ENCODE results near the gene ROCK2.
"Not testable (repeated sequence)": the region's sequence is repeated elsewhere in the genome, so short reads cannot be mapped to it uniquely, and the experiment has no call there.

ROCK2 gene

GRCh38 chr2:11279398-11279797, 65.0 kb downstream of the ROCK2 start:
- H3K36me3 ChIP-seq (replicated peaks): peaks cover 8% of the 10 kb centered on the region

GRCh38 chr2:11278219-11278618, 66.2 kb downstream of the ROCK2 start:
- H3K4me1 ChIP-seq: no peaks in the 10 kb centered on the region
- DNase-seq (ENCODE audit: low spot score in 2 of 2): no peak
- in situ Hi-C loops (cut with MboI; ENCODE audit: low sequenced_read_pairs): no loop called here
- no peaks in the 10 kb centered on the region for H3K36me3 ChIP-seq (replicated peaks)
- H3K9me3 ChIP-seq: no peaks in the 10 kb centered on the region
- no peaks in the 10 kb centered on the region for H3K27me3 ChIP-seq (ENCODE audit: low read depth)
- no peak overlapping the region for H3K4me3 ChIP-seq

More at GRCh38 chr2:11279398-11279797, 65.0 kb downstream of the ROCK2 start:
- Histone ChIP-seq H3K27me3 (ENCODE audit: low read depth) (no peaks in the 10 kb centered on the region), H3K4me3 (no peak overlapping the region), H3K4me1 (no peaks in the 10 kb centered on the region), H3K9me3 (peaks cover 6% of the 10 kb centered on the region; the same call in 1 of the 2 replicates)
- in situ Hi-C loops (cut with MboI; ENCODE audit: low sequenced_read_pairs): no loop called here
- no peak for DNase-seq (ENCODE audit: low spot score in 2 of 2)

- Histone ChIP-seq H3K9me3 (no peaks in the 10 kb centered on the region), H3K27me3 (ENCODE audit: low read depth) (no peaks in the 10 kb centered on the region), H3K4me3 (no peak overlapping the region), H3K36me3 (replicated peaks) (peaks cover 1% of the 10 kb centered on the region), H3K4me1 (no peaks in the 10 kb centered on the region)
- in situ Hi-C loops (cut with MboI; ENCODE audit: low sequenced_read_pairs): no loop called here
- no peak for DNase-seq (ENCODE audit: low spot score in 2 of 2)
Measured at GRCh38 chr2:11275910-11276309, 68.5 kb downstream of the ROCK2 start.

GRCh38 chr2:11270891-11271290, 73.5 kb downstream of the ROCK2 start:
- in situ Hi-C loops (cut with MboI; ENCODE audit: low sequenced_read_pairs): no loop called here
- no peak for DNase-seq (ENCODE audit: low spot score in 2 of 2)
- H3K9me3 ChIP-seq: no peaks in the 10 kb centered on the region
- peaks cover 5% of the 10 kb centered on the region for H3K36me3 ChIP-seq (replicated peaks)
- no peak overlapping the region for H3K4me3 ChIP-seq
- no peaks in the 10 kb centered on the region for H3K27me3 ChIP-seq (ENCODE audit: low read depth)
- no peaks in the 10 kb centered on the region for H3K4me1 ChIP-seq

- Histone ChIP-seq H3K4me1 (no peaks in the 10 kb centered on the region), H3K9me3 (no peaks in the 10 kb centered on the region), H3K4me3 (no peak overlapping the region), H3K27me3 (ENCODE audit: low read depth) (no peaks in the 10 kb centered on the region), H3K36me3 (replicated peaks) (peaks cover 5% of the 10 kb centered on the region)
- in situ Hi-C loops (cut with MboI; ENCODE audit: low sequenced_read_pairs): no loop called here
- DNase-seq (ENCODE audit: low spot score in 2 of 2): no peak
Measured at GRCh38 chr2:11267931-11268330, 76.5 kb downstream of the ROCK2 start.

GRCh38 chr2:11264818-11265217, 79.6 kb downstream of the ROCK2 start:
- DNase-seq (ENCODE audit: low spot score in 2 of 2): no peak
- in situ Hi-C loops (cut with MboI; ENCODE audit: low sequenced_read_pairs): no loop called here
- Histone ChIP-seq H3K4me1 (no peaks in the 10 kb centered on the region), H3K4me3 (no peak overlapping the region), H3K36me3 (replicated peaks) (no peaks in the 10 kb centered on the region), H3K9me3 (0 out of 2 replicates have a peak, but pooled peaks cover 2% of the 10 kb centered on the region), H3K27me3 (ENCODE audit: low read depth) (no peaks in the 10 kb centered on the region)

GRCh38 chr2:11264007-11264406, 80.4 kb downstream of the ROCK2 start:
- in situ Hi-C loops (cut with MboI; ENCODE audit: low sequenced_read_pairs): no loop called here
- Histone ChIP-seq H3K4me1 (no peaks in the 10 kb centered on the region), H3K9me3 (0 out of 2 replicates have a peak, but pooled peaks cover 2% of the 10 kb centered on the region), H3K4me3 (no peak overlapping the region), H3K27me3 (ENCODE audit: low read depth) (no peaks in the 10 kb centered on the region), H3K36me3 (replicated peaks) (no peaks in the 10 kb centered on the region)
- DNase-seq (ENCODE audit: low spot score in 2 of 2): no peak

- Histone ChIP-seq H3K4me3 (no peak overlapping the region), H3K36me3 (replicated peaks) (no peaks in the 10 kb centered on the region), H3K9me3 (0 out of 2 replicates have a peak, but pooled peaks cover 2% of the 10 kb centered on the region), H3K4me1 (no peaks in the 10 kb centered on the region), H3K27me3 (ENCODE audit: low read depth) (no peaks in the 10 kb centered on the region)
- in situ Hi-C loops (cut with MboI; ENCODE audit: low sequenced_read_pairs): no loop called here
- no peak for DNase-seq (ENCODE audit: low spot score in 2 of 2)
Measured at GRCh38 chr2:11263177-11263576, 81.3 kb downstream of the ROCK2 start.

- DNase-seq (ENCODE audit: low spot score in 2 of 2); H3K9me3 ChIP-seq; H3K27me3 ChIP-seq (ENCODE audit: low read depth); H3K36me3 ChIP-seq (replicated peaks); in situ Hi-C loops (cut with MboI; ENCODE audit: low sequenced_read_pairs); H3K4me1 ChIP-seq; H3K4me3 ChIP-seq: not testable (repeated sequence)
Measured at GRCh38 chr2:11262438-11262837, 82.0 kb downstream of the ROCK2 start.

GRCh38 chr2:11261564-11261963, 82.9 kb downstream of the ROCK2 start:
- H3K27me3 ChIP-seq (ENCODE audit: low read depth); in situ Hi-C loops (cut with MboI; ENCODE audit: low sequenced_read_pairs); H3K4me1 ChIP-seq; H3K9me3 ChIP-seq; H3K36me3 ChIP-seq (replicated peaks); DNase-seq (ENCODE audit: low spot score in 2 of 2); H3K4me3 ChIP-seq: not testable (repeated sequence)

GRCh38 chr2:11260979-11261378, 83.5 kb downstream of the ROCK2 start:
- H3K4me3 ChIP-seq: no peak overlapping the region
- H3K4me1 ChIP-seq: no peaks in the 10 kb centered on the region
- in situ Hi-C loops (cut with MboI; ENCODE audit: low sequenced_read_pairs): no loop called here
- H3K9me3 ChIP-seq: 0 out of 2 replicates have a peak, but pooled peaks cover 2% of the 10 kb centered on the region
- no peaks in the 10 kb centered on the region for H3K27me3 ChIP-seq (ENCODE audit: low read depth)
- no peaks in the 10 kb centered on the region for H3K36me3 ChIP-seq (replicated peaks)
- DNase-seq (ENCODE audit: low spot score in 2 of 2): no peak

GRCh38 chr2:11257964-11258363, 86.5 kb downstream of the ROCK2 start:
- in situ Hi-C loops (cut with MboI; ENCODE audit: low sequenced_read_pairs): no loop called here
- DNase-seq (ENCODE audit: low spot score in 2 of 2): no peak
- Histone ChIP-seq H3K4me3 (no peak overlapping the region), H3K27me3 (ENCODE audit: low read depth) (no peaks in the 10 kb centered on the region), H3K9me3 (0 out of 2 replicates have a peak, but pooled peaks cover 2% of the 10 kb centered on the region), H3K4me1 (no peaks in the 10 kb centered on the region), H3K36me3 (replicated peaks) (no peaks in the 10 kb centered on the region)

- no peak overlapping the region for H3K4me3 ChIP-seq
- in situ Hi-C loops (cut with MboI; ENCODE audit: low sequenced_read_pairs): no loop called here
- no peaks in the 10 kb centered on the region for H3K4me1 ChIP-seq
- H3K36me3 ChIP-seq (replicated peaks): no peaks in the 10 kb centered on the region
- no peaks in the 10 kb centered on the region for H3K27me3 ChIP-seq (ENCODE audit: low read depth)
- DNase-seq (ENCODE audit: low spot score in 2 of 2): no peak
- H3K9me3 ChIP-seq: no peaks in the 10 kb centered on the region
Measured at GRCh38 chr2:11257078-11257477, 87.4 kb downstream of the ROCK2 start.

GRCh38 chr2:11256166-11256565, 88.3 kb downstream of the ROCK2 start:
- no peaks in the 10 kb centered on the region for H3K4me1 ChIP-seq
- in situ Hi-C loops (cut with MboI; ENCODE audit: low sequenced_read_pairs): no loop called here
- DNase-seq (ENCODE audit: low spot score in 2 of 2): no peak
- H3K36me3 ChIP-seq (replicated peaks): no peaks in the 10 kb centered on the region
- H3K4me3 ChIP-seq: no peak overlapping the region
- H3K27me3 ChIP-seq (ENCODE audit: low read depth): no peaks in the 10 kb centered on the region
- no peaks in the 10 kb centered on the region for H3K9me3 ChIP-seq

GRCh38 chr2:11254100-11254536, 90.3 kb downstream of the ROCK2 start:
- no peaks in the 10 kb centered on the region; the same call in 1 of the 2 replicates for H3K36me3 ChIP-seq (replicated peaks)
- no peak for DNase-seq (ENCODE audit: low spot score in 2 of 2)
- no peaks in the 10 kb centered on the region for H3K27me3 ChIP-seq (ENCODE audit: low read depth)
- no peaks in the 10 kb centered on the region for H3K9me3 ChIP-seq
- in situ Hi-C loops (cut with MboI; ENCODE audit: low sequenced_read_pairs): no loop called here
- H3K4me1 ChIP-seq: no peaks in the 10 kb centered on the region
- H3K4me3 ChIP-seq: no peak overlapping the region

All from HAP-1 (cell line).